Measurements from ENCODE around the gene PCYOX1L. TPM values are rescaled to one million over a fixed set of nuclear protein-coding genes. Genes with fewer than 3 reads are reported as not detected.

PCYOX1L gene
- total RNA-seq, 4 donors from 2014 or later, result 2.5 to 4.7 (median 3.8) TPM

DNA sequence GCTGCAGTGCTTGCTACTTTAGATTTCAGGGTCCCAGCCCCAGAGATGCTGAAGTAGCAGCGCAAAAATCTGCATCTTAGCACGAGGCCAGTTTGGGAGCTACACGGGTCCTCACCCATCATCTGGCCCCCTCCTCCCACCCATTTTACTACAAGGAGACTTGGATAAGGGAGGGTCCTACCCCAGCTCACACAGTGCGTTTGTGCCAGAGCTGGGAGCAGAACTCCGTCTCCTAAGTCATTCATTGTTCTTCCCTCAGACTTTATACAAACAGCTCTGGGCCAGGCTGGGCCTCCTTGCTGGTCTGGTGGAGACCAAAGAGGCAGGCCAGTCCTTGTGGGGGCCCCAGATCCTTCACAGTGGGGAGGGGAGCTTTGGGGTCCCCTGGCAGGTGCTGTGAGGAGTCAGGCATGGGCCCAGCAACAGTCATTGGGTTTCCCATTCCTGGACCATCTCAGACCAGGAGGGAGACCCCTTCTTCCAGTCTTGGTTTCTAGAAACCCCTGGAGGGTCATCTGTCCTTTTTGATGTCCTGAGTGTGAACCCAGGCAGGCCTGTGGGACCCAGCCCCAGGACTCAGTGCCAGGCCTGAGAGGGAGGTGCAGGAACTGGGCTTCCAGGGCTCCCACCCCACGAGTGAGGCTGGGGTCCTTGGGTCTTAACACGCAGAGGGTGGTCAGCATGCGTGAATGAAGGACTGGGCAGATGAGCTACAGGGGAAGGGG is 23.6 kb downstream of the PCYOX1L start:
- WGBS, 2 donors (ENCODE audit: low coverage in 1 of 2), result 8 to 61% methylated on average over 2 to 7 of the region's 8 CpGs

DNA sequence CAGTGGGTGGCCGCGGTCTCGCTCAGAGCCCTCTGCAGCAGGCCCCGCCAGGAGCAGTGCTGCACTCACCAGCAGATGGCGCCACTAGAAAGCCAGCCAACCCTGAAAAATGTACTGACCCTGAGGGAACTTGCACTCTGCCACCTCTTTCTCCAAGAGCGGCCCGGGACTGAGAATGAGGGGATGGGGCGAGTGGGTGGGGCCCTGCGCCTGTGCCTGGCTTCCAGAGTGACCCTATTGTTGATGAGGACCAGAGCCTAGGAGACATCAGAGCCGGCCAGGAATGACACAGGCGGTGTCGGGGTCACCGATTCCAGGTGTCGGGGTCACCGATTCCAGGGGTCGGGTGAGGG is 24.1 kb downstream of the PCYOX1L start:
- peak overlapping the region; percentile 39 to 52 for H3K4me3 ChIP-seq
- WGBS, 2 donors (ENCODE audit: low coverage in 1 of 2), result 13 to 51% methylated on average over 5 to 6 of the region's 16 CpGs
- H3K4me1 ChIP-seq, result peaks cover 0 to 92% (median 19%) of the 10 kb centered on the region in 3 donors
- H3K36me3 ChIP-seq, result no peaks in the 10 kb centered on the region
- no peaks in the 10 kb centered on the region for H3K9me3 ChIP-seq
- H3K27me3 ChIP-seq, result no peaks in the 10 kb centered on the region
- ATAC-seq, result peak; percentile 58
- TF ChIP-seq POLR2AphosphoS5 (IDR thresholded peaks at IDR 0.05), result peak; percentile 79
- TF ChIP-seq POLR2A (IDR thresholded peaks at IDR 0.05), result no peak
- TF ChIP-seq, protein P1, sequence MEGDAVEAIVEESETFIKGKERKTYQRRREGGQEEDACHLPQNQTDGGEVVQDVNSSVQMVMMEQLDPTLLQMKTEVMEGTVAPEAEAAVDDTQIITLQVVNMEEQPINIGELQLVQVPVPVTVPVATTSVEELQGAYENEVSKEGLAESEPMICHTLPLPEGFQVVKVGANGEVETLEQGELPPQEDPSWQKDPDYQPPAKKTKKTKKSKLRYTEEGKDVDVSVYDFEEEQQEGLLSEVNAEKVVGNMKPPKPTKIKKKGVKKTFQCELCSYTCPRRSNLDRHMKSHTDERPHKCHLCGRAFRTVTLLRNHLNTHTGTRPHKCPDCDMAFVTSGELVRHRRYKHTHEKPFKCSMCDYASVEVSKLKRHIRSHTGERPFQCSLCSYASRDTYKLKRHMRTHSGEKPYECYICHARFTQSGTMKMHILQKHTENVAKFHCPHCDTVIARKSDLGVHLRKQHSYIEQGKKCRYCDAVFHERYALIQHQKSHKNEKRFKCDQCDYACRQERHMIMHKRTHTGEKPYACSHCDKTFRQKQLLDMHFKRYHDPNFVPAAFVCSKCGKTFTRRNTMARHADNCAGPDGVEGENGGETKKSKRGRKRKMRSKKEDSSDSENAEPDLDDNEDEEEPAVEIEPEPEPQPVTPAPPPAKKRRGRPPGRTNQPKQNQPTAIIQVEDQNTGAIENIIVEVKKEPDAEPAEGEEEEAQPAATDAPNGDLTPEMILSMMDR (IDR thresholded peaks at IDR 0.05), result peak in 3 of 4 experiments; percentile 97 to 99 (median 97)
- no peak for TF ChIP-seq EP300 (IDR thresholded peaks at IDR 0.05)
- H3K27ac ChIP-seq, result peak overlapping the region; percentile 93 to 99 (median 95)

More for the DNA sequence above, 23.6 kb downstream of the PCYOX1L start:
- peak overlapping the region; percentile 93 to 99 (median 95) for H3K27ac ChIP-seq
- no peak for TF ChIP-seq EP300 (IDR thresholded peaks at IDR 0.05)
- no peak for TF ChIP-seq POLR2A (IDR thresholded peaks at IDR 0.05)
- no peak for TF ChIP-seq POLR2AphosphoS5 (IDR thresholded peaks at IDR 0.05)
- TF ChIP-seq, protein P1 (IDR thresholded peaks at IDR 0.05), result no peak
- peaks cover 0 to 87% (median 16%) of the 10 kb centered on the region in 3 donors for H3K4me1 ChIP-seq
- no peaks in the 10 kb centered on the region for H3K36me3 ChIP-seq
- H3K4me3 ChIP-seq, result peak overlapping the region; percentile 39 to 52
- no peaks in the 10 kb centered on the region for H3K9me3 ChIP-seq
- no peak for ATAC-seq
- H3K27me3 ChIP-seq, result no peaks in the 10 kb centered on the region

DNA sequence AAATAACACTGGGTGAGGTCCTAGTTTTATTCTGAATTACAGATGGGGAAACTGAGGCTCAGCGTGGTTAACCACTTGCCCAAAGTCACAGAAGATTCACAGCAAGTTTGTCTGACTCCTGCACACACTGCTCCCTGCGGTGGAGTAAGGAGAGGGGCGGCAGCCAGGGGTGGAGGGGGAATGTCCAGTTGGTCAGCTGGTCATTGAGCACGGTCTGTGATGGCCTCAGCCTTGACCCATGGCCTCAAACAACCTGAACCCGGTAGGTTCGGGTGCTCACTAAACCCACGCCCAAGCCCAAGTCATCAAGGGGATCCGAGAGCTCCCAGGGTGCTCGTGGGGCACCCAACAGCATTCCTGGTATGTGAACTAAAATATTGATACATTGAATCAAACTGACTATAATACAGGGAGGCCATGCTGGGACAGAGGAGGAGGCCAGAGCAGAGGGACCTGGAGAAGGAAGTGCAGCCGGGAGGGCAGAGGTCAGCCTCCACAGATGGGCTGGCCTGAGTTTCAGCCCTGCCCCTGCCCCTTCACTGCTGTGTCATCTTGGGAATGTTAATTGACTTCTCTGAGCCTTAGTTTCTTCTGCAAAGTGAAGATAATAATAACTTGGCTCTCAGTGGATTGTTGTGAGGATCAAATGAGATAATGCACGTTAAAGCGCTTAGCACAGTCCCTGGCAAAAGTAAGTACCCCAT is 24.8 kb downstream of the PCYOX1L start:
- TF ChIP-seq, protein P1 (IDR thresholded peaks at IDR 0.05), result no peak
- TF ChIP-seq EP300 (IDR thresholded peaks at IDR 0.05) (no peak), POLR2AphosphoS5 (IDR thresholded peaks at IDR 0.05) (no peak), POLR2A (IDR thresholded peaks at IDR 0.05) (no peak)
- Histone ChIP-seq H3K9me3 (no peaks in the 10 kb centered on the region), H3K36me3 (no peaks in the 10 kb centered on the region), H3K4me1 (peaks cover 0 to 99% (median 19%) of the 10 kb centered on the region in 3 donors), H3K27me3 (no peaks in the 10 kb centered on the region), H3K27ac (peak overlapping the region; percentile 93 to 99 (median 95)), H3K4me3 (peak overlapping the region; percentile 39 to 52)
- ATAC-seq, result no peak
- WGBS, 2 donors (ENCODE audit: low coverage in 1 of 2), result 23 to 25% methylated on average over 3 to 5 of the region's 12 CpGs

DNA sequence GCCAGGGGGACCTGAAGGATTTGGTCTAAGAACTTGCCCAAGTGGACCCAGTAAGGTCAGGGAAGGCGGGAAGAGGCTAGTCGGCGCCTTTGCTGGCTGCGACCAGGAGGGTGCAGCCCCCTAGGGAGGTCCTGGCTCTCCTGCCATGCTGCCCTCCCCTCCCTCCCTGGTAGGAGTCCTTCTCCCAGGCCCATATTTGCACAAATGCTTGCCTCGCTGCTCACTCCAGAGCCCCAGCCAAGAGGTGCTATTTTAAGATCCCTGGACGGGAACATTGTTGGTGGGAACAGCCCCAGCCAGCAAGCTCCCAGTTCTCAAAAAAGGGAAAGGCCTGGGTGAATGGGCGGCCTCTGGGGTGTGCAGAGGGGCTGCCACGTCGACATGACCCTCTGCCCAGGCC is 25.6 kb downstream of the PCYOX1L start:
- no peaks in the 10 kb centered on the region for H3K36me3 ChIP-seq
- H3K4me1 ChIP-seq, result peaks cover under 1 to 100% (median 19%) of the 10 kb centered on the region in 3 donors
- H3K9me3 ChIP-seq, result no peaks in the 10 kb centered on the region
- H3K27me3 ChIP-seq, result no peaks in the 10 kb centered on the region
- H3K4me3 ChIP-seq, result peak overlapping the region in 1 of 2 donors; percentile 52
- peak; percentile 59 for ATAC-seq
- peak overlapping the region; percentile 93 to 99 (median 95) for H3K27ac ChIP-seq
- 7 to 18% methylated on average over 2 to 3 of the region's 9 CpGs for WGBS, 2 donors (ENCODE audit: low coverage in 1 of 2)
- TF ChIP-seq, protein P1 (IDR thresholded peaks at IDR 0.05), result peak in 1 of 4 experiments; percentile 13
- TF ChIP-seq EP300 (IDR thresholded peaks at IDR 0.05) (peak; percentile 36), POLR2A (IDR thresholded peaks at IDR 0.05) (peak; percentile 24 to 31), POLR2AphosphoS5 (IDR thresholded peaks at IDR 0.05) (peak; percentile 91)
